ENCODE measurements around the gene USP9Y. TPM values are rescaled to one million over a fixed set of nuclear protein-coding genes. Genes with fewer than 3 reads are reported as not detected.
"Not testable (repeated sequence)": the region's sequence is repeated elsewhere in the genome, so short reads cannot be mapped to it uniquely, and the experiment has no call there.

USP9Y gene
- 2.0 and 8.3 TPM in 2 replicates for total RNA-seq (2014; rRNA removed; shearing (Covaris generic); ENCODE audit: low replicate concordance)

- no peak for DNase-seq
- H3K27me3 ChIP-seq, result no peaks in the 10 kb centered on the region
- H3K9me3 ChIP-seq, result no peaks in the 10 kb centered on the region; the same call in 1 of the 2 replicates
- no peak within 1 kb of the TSS for H3K4me3 ChIP-seq
- peaks cover 18% of the 10 kb centered on the region for H3K36me3 ChIP-seq
Observed at GRCh38 chrY:12701181-12701695, at the start of gene USP9Y. Gene USP9Y (plus strand): TSS chrY:12701231. CDS start chrY:12709448, 8,217 bp downstream.

DNA sequence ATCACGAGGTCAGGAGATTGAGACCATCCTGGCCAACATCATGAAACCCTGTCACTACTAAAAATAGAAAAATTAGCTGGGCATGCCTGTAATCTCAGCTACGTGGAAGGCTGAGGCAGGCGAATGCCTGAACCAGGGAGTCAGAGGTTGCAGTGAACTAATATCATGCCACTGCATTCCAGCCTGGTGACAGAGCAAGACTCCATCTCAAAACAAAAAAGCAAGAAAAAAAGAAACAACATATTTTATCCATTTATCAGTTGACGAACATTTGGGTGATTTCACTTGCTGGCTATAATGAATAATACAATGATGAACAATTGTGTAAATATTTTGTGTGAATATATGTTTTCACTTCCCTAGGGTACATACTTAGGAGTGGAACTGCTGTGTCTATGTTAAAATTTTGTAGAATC lies 49.4 kb upstream of the USP9Y start:
- peaks cover 3% of the 10 kb centered on the region; the same call in 1 of the 2 replicates for H3K9me3 ChIP-seq
- no peak overlapping the region for H3K4me3 ChIP-seq
- H3K36me3 ChIP-seq, result no peaks in the 10 kb centered on the region
- H3K27me3 ChIP-seq, result no peaks in the 10 kb centered on the region
- DNase-seq, result peak; percentile 85

- peaks cover 26% of the 10 kb centered on the region for H3K36me3 ChIP-seq
- H3K9me3 ChIP-seq, result no peaks in the 10 kb centered on the region
- DNase-seq, result peak; percentile 81
- no peaks in the 10 kb centered on the region for H3K27me3 ChIP-seq
- peak overlapping the region; percentile 68 for H3K4me3 ChIP-seq
Observed at GRCh38 chrY:12661745-12662681, 39.0 kb upstream of the USP9Y start.

- Histone ChIP-seq H3K9me3 (no peaks in the 10 kb centered on the region), H3K27me3 (no peaks in the 10 kb centered on the region), H3K4me3 (peak overlapping the region; percentile 68), H3K36me3 (peaks cover 32% of the 10 kb centered on the region)
- peak; percentile 36 for DNase-seq
Observed at GRCh38 chrY:12662745-12663591, 38.1 kb upstream of the USP9Y start.

DNA sequence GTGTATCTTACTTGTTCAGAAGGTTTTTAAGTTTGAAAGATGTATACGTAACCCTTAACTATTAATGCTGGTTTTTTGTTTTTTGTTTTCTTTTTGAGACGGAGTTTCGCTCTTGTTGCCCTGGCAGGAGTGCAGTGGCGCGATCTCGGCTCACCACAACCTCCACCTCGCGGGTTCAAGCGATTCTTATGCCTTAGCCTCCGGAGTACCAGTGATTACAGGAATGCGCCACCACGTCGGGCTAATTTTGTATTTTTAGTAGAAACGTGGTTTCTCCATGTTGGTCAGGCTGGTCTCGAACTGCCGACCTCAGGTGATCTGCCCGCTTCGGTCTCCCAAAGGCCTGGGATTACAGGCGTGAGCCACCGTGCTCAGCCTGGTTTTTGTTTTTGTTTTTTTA lies 37.2 kb upstream of the USP9Y start:
- Histone ChIP-seq H3K4me3 (peak overlapping the region; percentile 68), H3K36me3 (peaks cover 32% of the 10 kb centered on the region)
- H3K27me3 ChIP-seq, H3K9me3 ChIP-seq, DNase-seq: not testable (repeated sequence)

GRCh38 chrY:12678111-12678510 lies 22.9 kb upstream of the USP9Y start:
- H3K4me3 ChIP-seq, result no peak overlapping the region

GRCh38 chrY:12681535-12681934 lies 19.5 kb upstream of the USP9Y start:
- Histone ChIP-seq H3K9me3 (no peaks in the 10 kb centered on the region), H3K36me3 (peaks cover 17% of the 10 kb centered on the region), H3K4me3 (no peak overlapping the region), H3K27me3 (no peaks in the 10 kb centered on the region)
- DNase-seq, result no peak

More at GRCh38 chrY:12678111-12678510, 22.9 kb upstream of the USP9Y start:
- Histone ChIP-seq H3K9me3 (no peaks in the 10 kb centered on the region), H3K36me3 (peaks cover 27% of the 10 kb centered on the region), H3K27me3 (no peaks in the 10 kb centered on the region)
- DNase-seq, result no peak

- peaks cover 36% of the 10 kb centered on the region for H3K36me3 ChIP-seq
- no peaks in the 10 kb centered on the region for H3K27me3 ChIP-seq
- no peaks in the 10 kb centered on the region for H3K9me3 ChIP-seq
- DNase-seq, result no peak
- no peak overlapping the region for H3K4me3 ChIP-seq
Observed at GRCh38 chrY:12688337-12688736, 12.7 kb upstream of the USP9Y start.

- peaks cover 18% of the 10 kb centered on the region for H3K36me3 ChIP-seq
- H3K27me3 ChIP-seq, result no peaks in the 10 kb centered on the region
- H3K4me3 ChIP-seq, result no peak overlapping the region
- DNase-seq, result no peak
- no peaks in the 10 kb centered on the region; the same call in 1 of the 2 replicates for H3K9me3 ChIP-seq
Observed at GRCh38 chrY:12700087-12700486, 944 bp upstream of the USP9Y start.

DNA sequence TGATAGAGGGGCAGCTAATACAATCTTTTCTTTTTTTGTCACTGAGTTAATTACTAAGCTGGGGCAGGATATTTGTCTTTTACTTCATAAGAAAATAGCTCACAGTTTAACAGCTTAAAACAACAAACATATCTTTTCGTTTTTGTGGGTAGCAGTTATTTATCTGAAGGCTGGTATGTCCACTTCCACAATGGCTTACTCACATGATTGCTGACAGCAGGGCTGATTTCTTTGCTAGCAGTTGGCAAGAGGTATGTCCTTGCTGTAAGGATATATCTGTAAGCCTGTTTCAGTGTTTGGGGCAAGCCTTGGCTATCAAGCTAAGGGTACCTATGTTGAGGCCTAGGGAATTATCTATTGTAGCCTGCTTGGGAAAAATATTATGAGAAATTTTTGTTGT lies 1.1 kb downstream of the USP9Y start:
- H3K27me3 ChIP-seq, result no peaks in the 10 kb centered on the region
- no peaks in the 10 kb centered on the region; the same call in 1 of the 2 replicates for H3K9me3 ChIP-seq
- peak; percentile 32 for DNase-seq
- peaks cover 18% of the 10 kb centered on the region for H3K36me3 ChIP-seq
- H3K4me3 ChIP-seq, result no peak overlapping the region

GRCh38 chrY:12710460-12710859 lies 9.4 kb downstream of the USP9Y start:
- H3K27me3 ChIP-seq, result no peaks in the 10 kb centered on the region
- no peaks in the 10 kb centered on the region for H3K9me3 ChIP-seq
- H3K4me3 ChIP-seq, result no peak overlapping the region
- peaks cover 8% of the 10 kb centered on the region for H3K36me3 ChIP-seq
- no peak for DNase-seq

DNA sequence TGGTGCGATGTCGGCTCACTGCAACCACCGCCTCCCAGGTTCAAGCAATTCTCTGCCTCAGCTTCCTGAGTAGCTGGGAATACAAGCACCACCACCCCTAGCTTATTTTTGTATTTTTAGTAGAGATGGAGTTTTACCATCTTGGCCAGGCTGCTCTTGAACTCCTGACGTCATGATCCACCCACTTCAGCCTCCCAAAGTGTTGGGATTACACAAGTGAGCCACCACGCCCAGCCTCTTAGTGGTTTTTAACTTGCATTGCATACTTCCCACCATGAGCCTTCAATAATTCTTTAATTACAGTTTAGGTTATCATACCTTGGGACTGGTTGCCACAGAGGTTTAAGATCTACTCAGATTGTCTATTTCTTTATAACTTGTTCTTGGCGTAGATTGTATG lies 14.3 kb downstream of the USP9Y start:
- H3K9me3 ChIP-seq, result no peaks in the 10 kb centered on the region
- no peak for DNase-seq
- no peaks in the 10 kb centered on the region for H3K27me3 ChIP-seq
- peaks cover 5% of the 10 kb centered on the region for H3K36me3 ChIP-seq
- no peak overlapping the region for H3K4me3 ChIP-seq

- H3K4me3 ChIP-seq, result no peak overlapping the region
- no peak for DNase-seq
- peaks cover 15% of the 10 kb centered on the region for H3K36me3 ChIP-seq
- H3K9me3 ChIP-seq, result no peaks in the 10 kb centered on the region
- H3K27me3 ChIP-seq, result no peaks in the 10 kb centered on the region
Observed at GRCh38 chrY:12729746-12730145, 28.7 kb downstream of the USP9Y start.

DNA sequence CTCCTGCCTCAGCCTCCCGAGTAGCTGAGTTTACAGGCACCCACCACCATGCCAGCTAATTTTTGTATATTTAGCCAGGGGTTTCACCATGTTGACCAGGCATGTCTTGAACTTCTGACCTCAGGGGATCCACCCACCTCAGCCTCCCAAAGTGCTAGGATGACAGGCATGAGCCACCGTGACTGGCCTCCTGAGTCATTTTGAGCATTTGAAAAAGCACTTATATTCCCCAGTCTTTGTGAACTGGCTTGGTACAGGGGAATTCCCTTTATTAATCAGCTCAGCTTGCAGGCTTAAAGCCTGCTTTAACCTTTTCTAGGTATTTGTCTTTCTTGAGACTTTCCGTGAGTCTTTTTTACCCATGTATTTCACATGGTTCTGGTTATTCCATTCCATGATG lies 32.6 kb downstream of the USP9Y start:
- no peaks in the 10 kb centered on the region for H3K27me3 ChIP-seq
- no peaks in the 10 kb centered on the region for H3K9me3 ChIP-seq
- no peak overlapping the region for H3K4me3 ChIP-seq
- H3K36me3 ChIP-seq, result peaks cover 11% of the 10 kb centered on the region
- peak; percentile 60 for DNase-seq

GRCh38 chrY:12734051-12734450 lies 33.0 kb downstream of the USP9Y start:
- no peaks in the 10 kb centered on the region for H3K9me3 ChIP-seq
- peaks cover 11% of the 10 kb centered on the region for H3K36me3 ChIP-seq
- no peak for DNase-seq
- no peak overlapping the region for H3K4me3 ChIP-seq
- no peaks in the 10 kb centered on the region for H3K27me3 ChIP-seq

DNA sequence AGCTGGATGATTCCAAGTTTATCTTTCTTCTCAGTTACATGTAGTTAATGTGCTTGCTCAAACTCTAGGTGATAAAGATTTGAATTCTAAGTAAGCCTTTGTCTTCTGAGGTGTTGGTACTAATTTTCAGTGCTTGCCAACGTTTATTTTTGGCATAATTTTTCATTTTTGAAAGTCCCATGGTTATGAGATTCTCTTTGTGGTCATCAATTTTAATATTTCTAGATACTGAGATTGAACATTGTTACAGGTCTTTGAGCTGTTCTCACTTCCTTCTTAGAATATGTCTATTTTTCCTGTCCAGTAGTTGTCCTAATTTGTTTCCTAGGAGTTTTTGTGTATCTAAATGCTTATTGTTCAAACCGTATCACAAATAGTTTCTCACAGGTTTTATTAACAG lies 40.4 kb downstream of the USP9Y start:
- Histone ChIP-seq H3K4me3 (no peak overlapping the region), H3K36me3 (peaks cover 13% of the 10 kb centered on the region), H3K9me3 (no peaks in the 10 kb centered on the region), H3K27me3 (no peaks in the 10 kb centered on the region)
- no peak for DNase-seq

GRCh38 chrY:12742725-12743124 lies 41.7 kb downstream of the USP9Y start:
- Histone ChIP-seq H3K27me3 (no peaks in the 10 kb centered on the region), H3K36me3 (peaks cover 11% of the 10 kb centered on the region), H3K9me3 (no peaks in the 10 kb centered on the region), H3K4me3 (no peak overlapping the region)
- DNase-seq, result no peak

All from MG63 (cell line).